OCI-M1 (cell line): ENCODE results near the gene MS4A10.

ENCODE experiments used
- DNase-seq: peaks from one replicate; lab custom pipeline; 2025; lab: John Stamatoyannopoulos, UW

Gene MS4A10

DNA sequence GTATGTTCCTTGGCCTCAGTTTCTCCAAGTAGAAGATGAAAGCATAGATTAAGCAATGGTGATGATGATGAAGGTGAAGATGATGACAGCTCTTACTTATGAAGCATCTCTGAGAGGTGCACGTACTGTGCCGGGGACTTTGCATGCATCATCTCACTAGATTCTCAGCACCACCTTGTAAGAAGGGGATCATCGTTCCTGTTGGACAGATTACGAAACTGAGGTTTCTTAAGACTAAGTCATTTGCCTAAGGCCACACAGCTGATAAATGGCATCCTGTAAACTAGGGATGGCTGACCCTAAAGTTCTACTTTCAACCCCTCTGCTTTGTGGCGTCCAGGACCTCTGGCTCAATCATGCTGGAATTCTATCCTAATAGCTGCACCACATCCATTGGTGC, 19.8 kb upstream of the MS4A10 start:
- DNase-seq, result no peak

DNA sequence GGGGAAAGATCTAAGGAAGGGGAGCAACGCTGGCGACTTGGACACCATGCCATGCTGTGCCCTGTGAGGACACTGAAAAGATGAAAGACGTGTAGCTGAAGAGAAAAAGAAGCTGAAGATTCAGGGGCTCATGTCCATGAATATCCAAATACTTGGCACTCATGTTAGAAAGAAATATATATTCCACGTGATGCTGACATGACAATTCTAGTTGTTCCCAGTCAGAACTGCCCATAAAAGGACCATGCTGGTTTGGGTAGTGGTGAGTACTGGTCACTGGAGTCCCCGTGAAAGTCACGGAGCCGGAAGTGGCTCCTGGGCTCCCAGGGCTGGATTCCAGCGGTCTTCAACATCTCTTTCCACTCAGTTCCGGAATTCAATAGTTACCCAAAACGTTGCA, 18.6 kb upstream of the MS4A10 start:
- no peak for DNase-seq

DNA sequence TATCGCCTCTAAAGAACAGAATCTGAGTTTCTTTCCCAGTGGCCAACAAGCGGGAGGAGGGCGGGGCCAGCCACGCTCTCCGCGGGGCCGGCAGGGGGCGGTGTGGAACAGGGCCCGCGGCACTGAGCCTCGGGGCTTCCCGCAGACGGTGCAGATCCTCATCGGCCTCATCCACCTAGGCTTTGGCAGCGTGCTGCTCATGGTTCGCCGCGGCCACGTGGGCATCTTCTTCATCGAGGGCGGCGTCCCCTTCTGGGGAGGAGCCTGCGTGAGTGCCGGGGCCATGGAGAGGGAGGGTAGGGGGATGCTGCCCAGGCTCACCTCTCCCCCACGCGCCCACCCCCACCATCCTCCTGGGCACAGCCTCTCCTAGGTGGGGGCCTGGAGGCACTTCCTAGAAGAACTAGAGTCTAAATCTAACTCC, 17.7 kb upstream of the MS4A10 start:
- peak; percentile 57 for DNase-seq

DNA sequence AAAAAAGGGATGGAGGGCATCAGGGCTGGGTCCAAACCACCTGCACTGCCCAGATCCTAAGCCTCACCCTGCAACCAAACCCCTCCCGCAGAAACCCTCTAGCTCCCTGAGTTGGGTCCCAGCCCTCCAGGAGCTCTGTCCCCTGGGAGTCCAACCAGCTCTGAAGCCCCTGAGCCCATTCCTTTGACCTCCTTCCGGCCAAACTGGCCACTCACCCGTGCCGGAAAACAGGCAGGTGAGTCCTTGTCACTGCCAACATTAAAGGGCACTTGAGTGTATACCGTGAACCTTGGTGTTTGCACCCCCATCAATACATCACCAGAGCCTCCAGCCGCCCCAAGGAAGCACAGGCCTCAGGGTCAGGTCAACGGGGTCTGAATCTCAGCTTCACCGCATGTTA, 16.9 kb upstream of the MS4A10 start:
- no peak for DNase-seq

DNA sequence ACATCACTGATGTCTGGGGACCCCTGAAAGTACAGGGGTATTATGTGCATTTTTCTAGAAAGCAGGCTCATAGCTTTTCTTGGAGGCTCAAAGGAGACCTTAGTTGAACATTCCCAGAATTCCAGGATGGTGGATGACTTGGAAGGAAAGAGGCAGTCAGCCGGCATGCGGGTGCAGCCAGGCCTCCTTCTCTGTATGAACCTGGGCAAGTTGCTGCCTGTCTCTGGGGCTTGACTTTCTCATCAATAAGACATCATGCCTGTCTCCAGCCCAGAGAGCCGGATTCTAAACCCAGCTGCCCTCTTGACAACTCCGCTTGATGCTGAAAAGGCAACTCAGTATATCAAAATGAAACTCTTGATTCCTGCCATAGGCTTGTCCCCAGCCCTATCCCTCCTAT, 15.9 kb upstream of the MS4A10 start:
- DNase-seq, result no peak

DNA sequence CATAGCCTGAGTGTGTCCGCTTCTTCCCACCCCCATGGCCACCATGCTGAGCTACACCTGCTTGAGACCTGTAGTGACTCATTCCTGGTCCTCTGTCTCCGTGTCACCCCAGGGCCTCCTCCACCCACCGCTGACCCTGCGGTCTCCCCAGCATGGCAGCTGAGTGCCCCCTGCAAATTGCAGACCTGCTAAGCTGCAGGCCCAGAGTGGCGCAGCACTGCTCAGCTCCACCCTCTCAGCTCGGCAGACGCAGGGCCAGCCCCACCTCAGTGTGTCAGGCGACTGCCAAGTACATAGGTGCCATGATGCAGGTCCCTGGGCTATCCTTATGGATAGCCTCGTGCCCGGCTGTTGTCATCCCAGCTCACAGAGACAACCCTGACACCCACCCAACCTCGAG, 15.3 kb upstream of the MS4A10 start:
- no peak for DNase-seq

DNA sequence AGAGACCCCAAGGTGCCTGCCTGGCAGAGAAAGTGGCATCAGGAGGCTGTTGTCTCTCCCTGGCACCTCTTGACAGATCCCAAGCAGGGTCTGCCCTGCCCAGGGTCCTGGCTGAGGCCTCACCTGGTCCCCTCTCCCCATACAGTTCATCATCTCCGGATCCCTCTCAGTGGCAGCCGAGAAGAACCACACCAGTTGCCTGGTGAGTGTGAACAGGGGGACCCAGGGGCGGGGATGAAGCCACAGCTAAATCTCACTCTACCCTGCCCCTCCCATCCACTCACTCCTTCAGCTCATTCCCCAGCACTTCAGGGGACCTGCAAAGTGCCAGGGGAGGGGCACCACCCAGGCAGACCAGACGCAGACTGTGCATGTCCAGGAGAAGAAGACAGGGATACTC, 14.0 kb upstream of the MS4A10 start:
- no peak for DNase-seq

DNA sequence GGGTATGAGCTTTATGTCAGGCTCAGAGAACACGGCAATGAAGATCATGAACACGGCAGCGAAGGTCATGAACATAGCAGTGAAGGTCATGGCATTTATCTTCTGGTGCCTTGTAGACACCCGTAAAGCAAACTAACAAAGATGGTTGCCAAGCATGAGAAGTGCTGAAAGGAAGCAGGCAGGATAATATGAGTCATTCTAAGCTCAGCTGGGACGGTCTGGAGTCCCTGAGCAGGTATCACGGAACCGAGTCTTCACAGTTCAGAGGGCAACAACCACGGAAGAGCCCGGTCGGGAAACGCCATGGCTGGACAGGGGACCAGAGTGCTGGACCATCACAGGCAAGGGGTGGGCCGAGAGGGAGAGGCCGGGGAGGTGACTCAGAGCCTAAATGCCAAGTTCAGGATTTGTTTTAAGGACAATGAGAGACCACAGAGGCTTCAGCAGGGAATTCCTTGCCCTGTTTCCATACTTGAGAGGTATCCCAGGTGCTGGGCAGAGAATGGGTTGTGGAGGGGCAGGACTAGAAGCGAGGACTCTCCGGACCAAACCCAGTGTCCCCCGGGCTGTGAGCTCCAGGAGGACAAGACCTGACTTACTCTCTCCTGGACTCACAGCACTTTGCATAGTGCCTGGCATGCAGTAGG, 13.1 kb upstream of the MS4A10 start:
- DNase-seq, result no peak

DNA sequence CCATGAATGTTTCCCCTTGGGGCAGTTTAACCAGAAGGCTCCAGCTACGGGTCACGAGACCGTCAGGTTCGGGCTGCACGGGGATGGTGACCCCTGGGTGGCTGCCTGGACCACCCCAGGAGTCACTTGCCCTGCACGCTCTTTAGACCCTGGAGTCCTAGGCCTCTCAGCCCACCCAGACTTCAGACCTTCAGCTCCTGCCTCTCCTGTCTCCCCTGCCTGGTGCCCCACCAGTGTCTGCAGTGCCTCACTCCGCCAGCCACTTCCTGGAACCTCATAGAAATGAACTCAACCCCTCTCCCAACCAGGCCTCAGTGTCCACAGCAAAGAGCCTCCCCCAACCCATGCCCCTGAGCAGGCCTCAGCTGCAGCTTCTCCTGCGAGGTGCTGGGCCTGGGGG, 12.5 kb upstream of the MS4A10 start:
- no peak for DNase-seq

DNA sequence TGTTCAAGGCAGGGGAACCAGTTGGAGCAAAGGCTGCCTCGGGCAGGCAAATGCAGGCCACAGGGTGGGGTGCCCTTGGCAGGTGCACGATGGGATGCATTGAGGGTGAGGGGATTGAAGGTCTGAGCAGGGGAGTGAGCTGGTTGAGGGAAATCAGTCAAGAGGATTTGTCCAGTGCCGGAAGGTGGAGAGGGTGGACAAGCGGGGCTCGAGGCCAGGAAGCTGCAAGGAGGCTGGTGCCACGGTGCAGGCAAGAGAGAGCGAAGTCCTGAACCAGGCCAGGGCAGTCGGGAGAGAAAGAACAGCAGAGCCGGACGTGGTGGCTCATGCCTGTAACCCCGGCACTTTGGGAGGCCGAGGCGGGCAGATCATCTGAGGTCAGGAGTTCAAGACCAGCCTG, 10.4 kb upstream of the MS4A10 start:
- DNase-seq, result no peak

DNA sequence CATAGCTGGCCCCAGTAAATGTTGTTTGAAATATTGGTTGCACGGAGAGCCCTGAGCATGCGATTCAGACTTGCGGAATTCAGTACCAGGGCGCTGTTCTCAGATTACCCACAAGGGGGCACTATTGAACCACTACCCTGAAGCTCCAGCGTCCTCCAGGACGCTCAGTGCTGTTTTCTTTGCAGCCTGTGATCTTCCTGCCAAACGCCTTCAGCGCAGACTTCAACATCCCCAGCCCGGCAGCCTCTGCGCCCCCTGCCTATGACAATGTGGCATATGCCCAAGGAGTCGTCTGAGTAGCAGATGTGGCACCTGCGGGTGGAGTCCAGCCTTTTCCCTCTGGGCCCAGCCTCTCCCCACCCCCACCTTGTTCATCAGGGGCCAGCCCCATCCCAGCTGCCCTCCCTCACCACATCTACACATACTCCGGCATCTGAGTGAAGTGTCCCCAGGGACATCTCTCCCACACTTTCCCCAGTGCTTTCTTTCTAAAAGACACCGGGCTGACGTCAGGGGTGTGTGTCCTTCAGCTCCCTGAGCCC, 9.6 kb upstream of the MS4A10 start:
- DNase-seq, result peak; percentile 90

DNA sequence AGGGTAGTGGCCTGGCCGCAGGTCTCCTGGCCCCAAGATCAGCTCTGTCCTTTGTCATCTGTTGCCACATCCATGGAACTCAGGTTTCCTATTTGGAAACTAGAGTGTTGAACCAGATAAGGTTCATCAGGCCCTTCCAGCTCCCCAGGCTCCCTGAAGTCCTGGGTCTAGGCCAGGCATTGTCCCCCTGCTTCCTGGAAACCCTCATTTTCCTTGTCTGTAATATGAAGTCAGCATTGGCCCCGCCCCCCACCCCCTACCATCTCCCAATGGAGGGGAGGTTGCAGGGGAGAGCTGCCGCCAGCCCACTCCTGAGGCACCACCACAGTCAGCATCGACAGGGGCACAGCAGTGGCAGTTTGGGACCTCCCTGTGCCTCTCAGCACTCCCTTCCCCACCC, 9.0 kb upstream of the MS4A10 start:
- no peak for DNase-seq

DNA sequence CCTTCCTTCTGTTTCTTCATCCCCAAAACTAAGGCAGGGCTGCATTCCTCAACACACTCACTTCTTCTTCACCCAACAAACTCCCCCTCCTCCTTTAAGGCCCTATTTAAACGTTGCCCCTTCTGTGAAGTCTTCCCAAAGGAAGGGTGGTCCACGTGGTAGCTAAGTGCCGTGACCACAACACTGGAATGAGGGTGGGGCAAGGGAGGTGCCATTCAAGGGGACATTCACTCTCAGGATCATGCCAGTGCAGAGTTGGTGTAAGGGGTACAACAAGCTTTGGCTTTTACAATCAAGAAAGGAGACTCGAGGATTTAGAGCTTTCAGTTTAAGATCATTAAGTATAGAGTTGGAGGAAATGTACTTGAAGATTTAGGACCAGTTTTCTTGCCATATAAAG, 8.0 kb upstream of the MS4A10 start:
- DNase-seq, result no peak

DNA sequence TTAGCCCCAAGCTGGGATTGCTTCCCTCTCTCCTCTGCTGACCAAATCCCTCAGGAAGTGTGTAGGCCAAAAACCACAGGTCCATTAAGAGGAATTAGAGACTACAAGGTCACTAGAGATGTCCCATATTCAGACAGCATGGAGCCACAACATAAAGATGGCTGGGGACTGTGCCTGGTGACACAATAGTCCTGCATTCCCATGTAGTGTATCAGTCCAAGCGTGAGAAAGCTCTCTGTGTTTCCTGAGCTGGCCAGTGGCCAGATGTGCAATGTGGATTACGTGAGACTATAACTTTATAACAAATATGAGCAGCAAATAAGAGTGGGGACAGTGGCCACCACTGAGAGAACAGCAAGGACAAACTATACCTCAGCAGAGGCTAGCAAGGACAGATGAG, 7.6 kb upstream of the MS4A10 start:
- DNase-seq, result no peak

DNA sequence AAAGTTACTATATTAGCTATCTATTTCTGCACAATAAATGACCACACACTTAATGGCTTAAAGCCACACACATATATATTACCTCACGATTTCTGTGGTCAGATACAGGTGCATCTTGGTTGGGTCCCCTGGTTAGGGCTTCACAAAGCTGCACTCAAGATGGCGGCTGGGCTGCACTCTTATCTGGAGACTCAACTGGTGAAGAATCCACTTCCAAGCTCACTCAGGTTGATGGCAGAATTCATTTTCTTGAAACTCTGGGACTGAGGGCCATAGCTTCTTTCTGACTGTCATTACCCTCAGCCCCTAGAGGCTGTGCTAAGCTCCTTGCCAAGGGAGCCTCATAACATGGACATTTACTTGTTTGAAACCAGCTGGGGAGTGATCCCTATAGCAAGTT, 5.1 kb upstream of the MS4A10 start:
- DNase-seq, result no peak

DNA sequence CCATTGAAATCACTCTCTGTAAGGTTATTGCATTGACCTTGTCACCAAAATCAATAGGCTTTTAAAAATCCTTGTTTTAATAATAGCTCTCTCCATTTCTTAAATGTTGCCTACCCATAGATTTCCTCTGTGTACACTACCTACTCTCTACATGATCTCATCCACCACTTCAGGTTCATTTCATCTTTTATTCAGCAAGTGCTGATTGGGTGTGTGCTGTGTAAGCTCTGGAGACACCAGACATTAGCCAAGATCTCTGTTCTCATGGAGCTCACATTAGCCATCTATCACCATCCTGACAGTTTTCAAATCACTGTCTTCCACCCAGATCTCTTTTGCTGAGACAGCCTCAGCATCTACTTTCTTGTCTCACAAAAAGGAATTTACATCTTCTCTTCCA, 4.4 kb upstream of the MS4A10 start:
- no peak for DNase-seq

DNA sequence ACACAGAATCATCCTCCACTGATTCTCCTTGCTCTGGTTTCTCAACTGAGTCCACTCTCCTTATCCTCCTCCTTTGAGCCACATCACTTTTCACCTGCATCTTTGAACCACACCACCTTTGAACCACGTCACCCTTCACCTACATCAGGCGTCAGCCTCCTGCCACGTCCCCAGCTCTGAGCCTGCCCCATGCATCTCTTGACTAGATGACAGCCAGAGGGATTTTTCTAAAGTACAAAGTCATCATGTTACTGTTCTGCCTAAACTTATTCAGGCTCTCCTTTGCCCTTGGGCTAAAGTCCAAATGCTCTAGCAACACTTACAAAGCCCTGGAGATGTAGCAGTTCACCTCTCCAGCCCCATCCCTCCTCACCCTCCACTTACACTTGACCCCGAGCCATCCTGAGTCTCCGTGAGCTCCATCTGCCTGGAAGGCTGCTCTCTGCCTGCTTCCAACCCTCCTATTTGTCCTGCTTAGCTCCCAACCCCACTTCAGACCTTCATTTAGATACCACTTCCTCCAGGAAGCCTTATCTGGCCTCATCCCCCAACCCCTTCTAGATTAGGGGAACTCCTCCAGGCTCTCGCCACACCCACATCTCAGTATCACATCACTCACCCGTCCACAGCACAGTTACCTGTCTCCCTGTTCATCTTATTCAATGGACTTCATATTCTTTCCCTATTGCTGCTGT, 3.7 kb upstream of the MS4A10 start:
- peak; percentile 17 for DNase-seq

DNA sequence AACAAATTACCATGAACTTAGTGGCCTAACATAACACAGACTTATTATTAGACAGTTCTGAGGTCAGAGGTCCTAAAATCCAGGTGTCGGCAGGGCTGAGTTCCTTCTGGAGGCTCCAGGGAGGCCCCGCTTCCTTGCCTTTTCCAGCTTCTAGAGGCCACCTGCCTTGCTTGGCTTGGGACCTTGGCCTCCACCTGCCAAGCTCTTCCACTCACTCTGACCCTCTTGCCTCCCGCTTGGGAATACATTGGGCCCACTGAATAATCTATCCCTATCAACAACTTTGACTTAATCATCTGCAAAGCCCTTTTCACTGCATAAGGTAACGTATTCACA, 3.2 kb upstream of the MS4A10 start:
- DNase-seq, result no peak

DNA sequence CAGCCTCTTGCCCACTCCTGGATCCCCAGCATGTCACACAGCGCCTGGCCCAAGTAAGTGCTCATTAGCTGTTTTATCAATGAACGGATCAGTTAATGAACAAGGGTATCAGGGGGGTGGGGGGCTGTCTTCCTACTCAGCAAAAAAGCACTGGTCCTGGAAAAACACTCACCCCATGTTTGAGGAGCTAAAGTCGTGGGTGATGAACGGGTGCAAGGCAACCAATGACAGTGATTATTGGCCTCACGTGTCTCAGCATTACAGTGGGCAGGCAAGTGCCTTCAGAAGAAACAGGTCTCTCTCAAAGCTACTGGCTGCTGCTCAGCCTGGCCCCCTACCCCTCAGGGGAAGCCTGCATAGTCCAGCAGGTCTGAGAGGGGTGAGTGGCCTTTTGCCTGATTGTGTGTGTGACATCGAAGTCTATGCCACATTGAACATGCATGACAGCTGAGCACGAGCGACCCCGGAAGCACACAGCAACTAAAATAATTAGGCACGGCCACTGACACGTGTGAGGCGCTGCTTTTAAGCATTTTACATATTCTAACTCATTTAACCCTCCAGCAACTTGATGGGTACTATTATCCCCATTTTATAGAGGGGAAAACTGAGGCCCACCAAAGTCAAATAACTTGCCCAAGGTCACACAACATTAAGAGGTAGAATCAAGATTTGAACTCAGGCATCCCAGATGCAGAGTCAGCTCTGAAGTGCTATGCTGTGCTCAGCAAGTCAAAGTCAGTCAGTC, 2.6 kb upstream of the MS4A10 start:
- no peak for DNase-seq

DNA sequence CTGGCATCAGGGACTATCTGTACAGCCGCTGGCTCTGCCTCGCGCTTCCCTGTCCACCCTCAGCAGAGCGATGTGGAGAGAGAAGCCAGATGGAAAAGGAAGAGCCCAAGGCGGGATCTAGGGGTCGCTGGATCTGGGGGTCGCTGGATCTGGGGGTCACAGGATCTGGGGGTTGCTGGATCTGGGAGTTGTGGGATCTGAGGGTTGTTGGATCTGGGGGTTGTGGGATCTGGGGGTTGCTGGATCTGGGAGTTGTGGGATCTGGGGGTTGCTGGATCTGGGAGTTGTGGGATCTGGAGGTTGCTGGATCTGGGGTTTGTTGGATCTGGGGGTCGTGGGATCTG, 2.0 kb upstream of the MS4A10 start:
- DNase-seq, result no peak

DNA sequence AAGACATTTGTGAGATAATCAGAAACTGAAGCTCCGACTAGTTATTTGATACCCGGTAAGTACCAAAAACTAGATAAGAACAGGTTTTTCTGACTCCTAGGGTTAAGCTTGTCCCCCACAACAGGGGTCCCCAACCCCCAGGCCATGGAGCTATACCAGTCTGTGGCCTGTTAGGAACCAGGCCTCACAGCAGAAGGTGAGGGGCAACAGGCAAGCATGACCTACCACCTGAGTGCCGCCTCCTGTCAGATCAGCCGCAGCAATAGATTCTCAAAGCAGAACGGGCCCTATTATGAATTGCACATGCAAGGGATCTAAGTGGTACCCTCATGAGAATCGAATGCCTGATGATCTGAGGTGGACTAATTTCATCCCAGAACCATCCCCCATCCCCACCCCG, 1.2 kb upstream of the MS4A10 start:
- no peak for DNase-seq

DNA sequence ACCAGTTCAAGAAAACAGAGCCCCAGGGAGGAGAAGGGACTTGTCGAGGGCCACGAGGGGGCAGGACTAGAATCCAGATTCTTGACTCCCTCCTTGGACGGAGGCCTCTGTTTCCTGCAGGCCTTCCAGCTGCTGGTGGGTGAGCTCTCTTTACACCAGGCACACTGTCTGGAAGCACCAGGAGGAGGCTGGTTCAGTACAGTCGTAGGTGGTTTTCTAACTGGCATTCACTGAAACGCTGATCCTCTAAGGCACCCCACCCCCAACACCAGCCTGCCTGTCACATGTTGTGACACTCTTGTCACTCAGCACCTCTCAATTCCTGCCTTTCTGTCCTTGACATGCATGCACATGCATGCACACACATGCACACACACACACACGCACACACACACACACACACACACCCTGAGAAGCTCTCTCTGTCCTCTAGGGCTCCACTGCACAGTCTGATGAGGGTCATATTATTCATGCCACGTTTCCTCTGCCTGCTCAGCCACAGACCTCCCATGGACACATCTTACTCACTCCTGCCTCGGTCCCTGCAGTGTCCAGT, 751 bp downstream of the MS4A10 start:
- no peak for DNase-seq
